ENCODE results near the gene DDRGK1.
"Not testable (repeated sequence)": the region's sequence is repeated elsewhere in the genome, so short reads cannot be mapped to it uniquely, and the experiment has no call there.

The DDRGK1 gene

GRCh38 chr20:3210346-3210745, 5.9 kb upstream of the DDRGK1 start:
- DNase-seq, result no peak

DNA sequence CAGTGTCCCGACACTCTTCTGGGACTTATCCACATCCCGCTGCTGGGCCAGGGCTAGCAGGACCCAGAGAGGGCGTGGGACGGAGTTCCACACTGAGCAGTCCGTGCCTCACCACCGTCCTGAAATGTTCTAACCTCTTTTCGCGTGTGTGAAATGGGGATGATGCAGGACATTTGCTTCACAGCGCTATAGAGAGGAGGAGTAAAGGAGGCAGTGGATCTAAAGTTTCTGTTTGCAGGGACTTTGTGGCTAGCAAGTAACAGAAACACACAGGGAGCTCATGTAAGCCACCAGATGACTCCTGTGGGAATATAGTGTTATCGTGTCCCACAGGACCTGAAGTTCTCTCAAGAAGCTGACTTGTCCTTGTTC, 5.5 kb upstream of the DDRGK1 start:
- no peak for DNase-seq

- DNase-seq, result peak; percentile 7 to 11
Measured at GRCh38 chr20:3209257-3209945, 4.9 kb upstream of the DDRGK1 start, which contains the start of gene ITPA. ITPA (plus strand) TSS chr20:3209498; CDS start chr20:3209552, 54 bp downstream.

DNA sequence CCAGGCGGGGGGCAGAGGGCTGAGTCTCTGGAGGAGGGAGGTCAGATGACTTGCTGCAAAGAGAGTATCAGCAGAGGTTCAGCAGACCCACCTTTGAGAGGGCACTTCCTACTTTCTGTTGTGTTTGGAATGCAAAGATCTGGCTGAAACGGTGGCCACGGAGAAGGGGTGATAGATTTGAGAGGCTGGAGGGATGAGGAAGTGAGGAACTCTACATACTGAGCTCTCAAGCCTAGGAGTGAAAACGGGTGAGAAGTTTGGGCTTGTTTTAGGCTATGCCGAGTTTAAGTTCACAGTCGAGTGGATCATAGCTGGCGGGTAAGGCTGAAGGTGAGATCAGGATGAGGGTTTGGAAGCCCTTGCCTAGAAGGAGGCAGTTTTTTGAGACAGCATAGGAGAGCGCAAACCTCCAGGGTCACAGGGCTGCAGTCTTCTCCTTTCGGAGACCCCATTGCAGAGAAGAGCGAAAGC, 4.3 kb upstream of the DDRGK1 start:
- peak; percentile 28 to 37 for DNase-seq

- no peak for DNase-seq
Measured at GRCh38 chr20:3203315-3204123, 963 bp downstream of the DDRGK1 start.

GRCh38 chr20:3202965-3203314, 1.5 kb downstream of the DDRGK1 start:
- DNase-seq, result no peak

- no peak for DNase-seq
Measured at GRCh38 chr20:3199976-3200755, 4.3 kb downstream of the DDRGK1 start.

DNA sequence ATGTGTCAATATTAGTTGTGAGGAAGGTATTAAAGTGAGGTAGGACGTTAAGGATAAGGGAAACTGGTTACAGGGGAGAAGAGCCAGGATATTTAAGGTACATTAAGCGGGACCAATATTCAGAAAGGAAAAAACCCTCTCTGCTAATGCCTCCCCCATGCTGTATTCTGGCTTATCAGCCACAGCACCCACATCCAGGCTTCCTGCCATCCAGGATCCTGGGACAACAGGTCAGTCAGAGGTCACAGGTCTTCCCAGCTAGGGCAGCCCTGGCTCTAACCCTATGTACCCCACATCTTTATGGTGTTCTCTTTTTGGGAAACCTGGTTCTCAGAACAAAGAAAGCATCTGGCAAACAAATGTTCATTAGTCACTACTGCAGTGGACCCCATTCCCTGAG, 5.3 kb downstream of the DDRGK1 start:
- DNase-seq, result no peak

GRCh38 chr20:3195590-3196237, 8.8 kb downstream of the DDRGK1 start:
- no peak for DNase-seq

DNA sequence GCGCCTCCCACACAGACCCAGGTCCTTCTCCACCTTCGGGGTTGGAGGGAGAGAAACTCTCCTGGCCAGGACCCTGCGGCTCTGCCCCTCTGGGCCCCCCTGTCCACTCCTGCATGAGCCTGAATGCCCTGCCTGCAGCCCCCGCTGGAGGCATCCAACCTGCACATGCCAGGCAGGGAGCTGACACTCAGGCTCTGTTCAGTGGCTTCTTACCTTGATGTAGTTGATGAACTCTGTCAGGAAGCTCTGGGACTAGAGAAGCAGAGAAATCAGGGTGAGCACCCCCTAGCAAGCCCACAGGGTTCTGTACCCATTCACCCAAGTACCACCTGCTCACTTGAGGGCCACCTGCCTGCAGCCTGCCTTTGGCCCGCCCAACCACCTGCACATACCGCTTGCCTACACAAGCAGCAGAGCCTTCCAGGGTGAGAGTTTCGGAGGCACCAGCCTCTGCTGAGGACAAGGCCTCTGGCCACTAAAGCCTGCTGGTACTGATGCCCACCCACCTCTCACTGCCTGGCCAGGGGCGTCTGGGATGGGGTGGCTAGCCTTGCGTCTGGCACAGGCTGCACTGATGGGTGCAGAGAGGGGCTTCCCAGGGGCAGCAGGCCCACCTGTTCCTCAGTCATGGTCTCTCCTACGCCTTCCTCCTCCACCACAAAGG, 9.7 kb downstream of the DDRGK1 start:
- no peak for DNase-seq

DNA sequence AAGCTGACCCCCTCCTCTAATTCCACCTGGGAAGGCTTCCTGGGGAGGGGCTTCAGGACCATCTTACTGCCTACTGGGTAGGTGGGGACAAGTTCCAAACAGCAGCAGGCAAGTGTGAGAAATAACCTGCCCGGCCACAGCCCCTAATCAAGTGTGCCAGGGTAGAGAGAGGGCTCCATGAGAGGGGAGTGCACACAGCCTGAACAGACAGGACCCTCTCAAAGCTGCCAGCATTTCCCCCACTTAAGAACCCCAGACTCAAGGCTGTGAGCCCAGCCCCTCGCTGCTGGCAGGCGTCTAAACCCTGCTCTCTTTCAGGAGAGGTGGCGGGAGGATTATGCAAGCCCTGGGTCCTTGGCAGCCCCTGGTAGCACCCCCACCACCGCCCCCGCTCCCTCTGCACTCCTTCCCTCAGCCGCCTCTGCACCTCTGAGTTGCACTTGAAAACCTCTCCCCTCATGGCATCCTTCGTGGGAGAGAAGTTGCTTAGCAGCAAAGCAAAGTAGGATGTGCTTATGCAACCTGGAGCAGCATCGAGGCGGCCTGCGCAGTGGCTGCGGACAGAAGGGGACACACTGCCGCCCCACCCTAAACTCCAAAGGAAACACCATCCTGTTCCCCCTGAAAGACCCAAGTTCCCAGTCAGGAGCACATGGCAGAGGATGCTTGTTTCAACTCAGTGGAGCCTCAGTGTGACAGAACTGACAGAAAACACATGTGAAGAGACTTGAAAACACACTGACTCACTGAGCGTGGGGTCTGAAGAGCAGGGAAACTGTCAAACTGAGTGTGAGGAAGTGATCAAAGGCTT, 10.5 kb downstream of the DDRGK1 start:
- DNase-seq, result no peak

GRCh38 chr20:3192226-3193015, 12.1 kb downstream of the DDRGK1 start:
- no peak for DNase-seq

GRCh38 chr20:3190681-3191111, 13.8 kb downstream of the DDRGK1 start:
- no peak for DNase-seq

- DNase-seq, result no peak
Measured at GRCh38 chr20:3189561-3190131, 14.8 kb downstream of the DDRGK1 start.

GRCh38 chr20:3188823-3189413, 15.6 kb downstream of the DDRGK1 start:
- no peak for DNase-seq

DNA sequence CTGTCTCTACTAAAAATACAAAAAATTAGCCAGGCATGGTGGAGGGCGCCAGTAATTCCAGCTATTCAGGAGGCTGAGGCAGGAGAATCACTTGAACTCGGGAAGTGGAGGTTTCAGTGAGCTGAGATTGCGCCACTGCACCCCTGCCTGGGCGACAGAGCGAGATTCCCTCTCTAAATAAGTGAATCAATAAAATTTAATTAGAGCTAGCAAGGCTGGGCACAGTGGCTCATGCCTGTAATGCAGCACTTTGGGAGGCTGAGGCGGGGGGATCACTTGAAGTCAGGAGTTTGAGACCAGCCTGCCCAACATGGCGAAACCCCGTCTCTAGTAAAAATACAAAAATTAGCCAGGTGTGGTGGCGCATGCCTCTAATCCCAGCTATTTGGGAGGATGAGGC, 16.6 kb downstream of the DDRGK1 start:
- DNase-seq, result not testable (repeated sequence)

DNA sequence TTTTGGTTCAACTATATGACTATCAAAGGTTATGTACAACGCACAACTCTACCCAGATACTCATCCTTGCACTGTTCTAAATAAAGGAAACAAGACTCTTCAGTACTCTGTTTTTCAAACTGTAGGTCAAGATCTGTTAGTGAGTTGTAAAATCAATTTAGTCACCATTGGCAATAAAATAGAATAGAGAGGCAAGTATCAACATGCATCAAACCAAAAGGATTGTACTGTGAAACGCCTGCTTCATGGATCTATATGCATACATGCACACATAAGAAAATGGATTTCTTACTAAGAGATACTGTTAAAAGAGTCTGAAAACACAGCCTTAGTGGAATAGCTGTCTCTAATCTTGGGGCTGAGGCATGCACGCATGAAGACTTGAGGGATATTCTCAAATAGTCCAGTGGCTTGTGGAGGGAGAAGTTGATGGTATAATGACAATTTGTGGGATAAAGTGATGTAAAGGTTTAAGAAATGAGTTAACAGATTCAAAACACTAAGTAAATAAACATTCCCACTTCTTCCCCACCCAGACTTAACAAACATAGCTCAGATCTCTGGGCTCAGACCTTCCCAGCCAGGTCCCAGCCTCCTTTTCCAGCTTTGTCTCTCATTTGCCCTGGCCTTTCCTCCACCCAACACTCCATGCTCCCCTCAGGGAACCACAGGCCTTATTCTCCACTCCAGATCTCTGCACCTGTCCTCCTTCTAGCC, 20.4 kb downstream of the DDRGK1 start:
- DNase-seq, result no peak

DNA sequence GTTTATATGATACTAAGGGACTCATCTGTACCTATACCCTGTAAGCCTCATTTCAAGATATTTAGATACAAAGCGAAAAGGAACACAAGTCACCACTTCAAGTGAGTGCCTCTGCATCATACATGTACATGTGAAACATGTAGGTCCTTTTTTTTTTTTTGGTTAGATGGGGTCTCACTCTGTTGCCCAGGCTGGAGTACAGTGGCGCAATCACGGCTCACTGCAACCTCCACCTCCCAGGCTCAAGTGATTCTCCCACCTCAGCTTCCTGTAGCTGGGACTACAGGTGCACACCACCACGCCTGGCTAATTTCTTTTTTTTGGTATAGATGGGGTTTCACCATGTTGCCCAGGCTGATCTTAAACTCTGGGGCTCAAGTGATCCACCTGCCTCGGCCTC, 22.1 kb downstream of the DDRGK1 start:
- not testable (repeated sequence) for DNase-seq

- DNase-seq, result no peak
Measured at GRCh38 chr20:3181270-3181669, 23.2 kb downstream of the DDRGK1 start.

All from AML-193 (cell line).